K562 (cell line): Measurements from ENCODE around the gene CCDC33. TPM values are rescaled to one million over a fixed set of nuclear protein-coding genes. Genes with fewer than 3 reads are reported as not detected.

ENCODE experiments used
- ATAC-seq: fragments of 200-7000 bp; cut with Tn5 transposase; 3 replicates; pipeline ENCODE4 v1.9.1; 2020; ENCODE audit warnings: moderate library complexity
- BruUV-seq: library from RNA; stranded (reverse); fragments of 400-500 nt; replicated peaks from 2 replicates; lab custom pipeline; 2021; lab: Mats Ljungman, UMichigan
- CTCF ChIA-PET: fragments of 300-600 bp; formaldehyde crosslinking; extraction: SDS; loops from one replicate; lab custom pipeline; 2021; ENCODE audit warnings: low intra/inter-chr PET ratio; lab: Yijun Ruan, JAX
- POLR2A ChIA-PET: fragments of 300-600, 350-650 bp; sonication (Branson Sonifier 250); formaldehyde crosslinking; extraction: SDS; loops from one replicate; lab custom pipeline; 2021; ENCODE audit warnings: antibody characterized with exemption, inconsistent platforms; lab: Yijun Ruan, JAX
- DNase-seq, 4 experiments: peaks; one replicate each; pipeline versions ENCODE4 v3.0.0 to v3.0.0-alpha.2; 2011 to 2018; ENCODE audit warnings: low spot score in 3 of 4, mixed read lengths in 3 of 4; ENCODE audit errors: extremely low read depth in 1 of 4
- FAIRE-seq: peaks from 2 replicates; lab custom pipeline; 2011; peaks lifted over from hg19 to GRCh38; lab: Jason Lieb, UNC
- H2AFZ ChIP-seq: 2 replicates; pipeline ENCODE4 v1.6.0; 2011; ENCODE audit warnings: low read depth, low read length, control low read depth, inconsistent platforms
- H3K27ac ChIP-seq: fragments of 200-600 bp; 3 replicates; pipeline ENCODE4 v1.8.0; 2011; ENCODE audit warnings: low read depth, mild to moderate bottlenecking, control low read depth, inconsistent platforms, low read length, moderate library complexity, mixed read lengths; ENCODE audit errors: extremely low read depth
- H3K27me3 ChIP-seq, 2 experiments: fragments of 300-600 bp in 1 of 2; 2 replicates in 1 of 2; 3 replicates in 1 of 2; pipeline versions ENCODE4 v1.6.0 to v1.8.0; 2011; ENCODE audit warnings: inconsistent platforms in 2 of 2, low read length in 2 of 2, mild to moderate bottlenecking in 1 of 2, mixed read lengths in 1 of 2, moderate library complexity in 1 of 2; ENCODE audit not compliant: control insufficient read depth in 2 of 2, insufficient read depth in 2 of 2
- H3K36me3 ChIP-seq: fragments of 300-600 bp; 3 replicates; pipeline ENCODE4 v1.8.0; 2011; ENCODE audit warnings: mild to moderate bottlenecking, low read length, inconsistent platforms; ENCODE audit not compliant: control insufficient read depth, insufficient read depth
- H3K4me1 ChIP-seq, 2 experiments: fragments of 200-600 bp in 1 of 2; replicated peaks in 1 of 2; 2 replicates in 1 of 2; 3 replicates in 1 of 2; pipeline versions ENCODE4 v1.5.1 to v1.8.0; 2011; ENCODE audit warnings: inconsistent platforms in 2 of 2, low read length in 2 of 2, mild to moderate bottlenecking in 1 of 2, mixed read lengths in 1 of 2, moderate library complexity in 1 of 2; ENCODE audit not compliant: control insufficient read depth in 2 of 2, insufficient read depth in 2 of 2
- H3K4me2 ChIP-seq: 2 replicates; pipeline ENCODE4 v1.6.1; 2011; ENCODE audit warnings: low read length, control low read depth, inconsistent platforms, mixed read lengths; ENCODE audit not compliant: insufficient read depth
- H3K4me3 ChIP-seq: fragments of 200-600 bp; sonication (generic), shearing (Covaris generic); 2 replicates; pipeline ENCODE4 v1.5.1; 2016; ENCODE audit warnings: control low read depth, inconsistent platforms
- H3K79me2 ChIP-seq: fragments of 200-600 bp; 3 replicates; pipeline ENCODE4 v1.8.0; 2011; ENCODE audit warnings: low read length, inconsistent platforms; ENCODE audit not compliant: control insufficient read depth, insufficient read depth
- H3K9ac ChIP-seq, 2 experiments: 2 replicates each; pipeline versions ENCODE4 v1.6.0 to v1.6.1; 2011; ENCODE audit warnings: low read depth in 2 of 2, low read length in 2 of 2, control low read depth in 1 of 2, inconsistent platforms in 1 of 2, mild to moderate bottlenecking in 1 of 2, mixed read lengths in 1 of 2; ENCODE audit not compliant: insufficient read depth in 1 of 2
- H3K9me1 ChIP-seq: one replicate; pipeline ENCODE4 v1.6.0; 2011; ENCODE audit warnings: inconsistent platforms, mild to moderate bottlenecking, low read length, moderate library complexity; ENCODE audit not compliant: control insufficient read depth, insufficient read depth
- H3K9me3 ChIP-seq: replicated peaks from 2 replicates; pipeline ENCODE4 v1.5.1; 2011; ENCODE audit warnings: low read depth, low read length, inconsistent platforms; ENCODE audit not compliant: control insufficient read depth, insufficient read depth
- H4K20me1 ChIP-seq: replicated peaks from 2 replicates; pipeline ENCODE4 v1.6.1; 2011; ENCODE audit warnings: low read length, inconsistent platforms, mixed read lengths; ENCODE audit not compliant: control insufficient read depth, insufficient read depth
- TAF9B ChIP-seq: fragments of 450-650 bp; IDR thresholded peaks from 2 replicates; pipeline ENCODE4 v1.6.1; 2018; ENCODE audit warnings: mild to moderate bottlenecking; ENCODE audit not compliant: partially characterized antibody
- XRCC5 ChIP-seq: fragments of 200-400 bp; formaldehyde crosslinking; IDR thresholded peaks from 2 replicates; pipeline ENCODE4 v1.6.1; 2017; ENCODE audit warnings: low read depth, mild to moderate bottlenecking, low read length
- ZKSCAN3 ChIP-seq: fragments of 250-450 bp; sonication (Bioruptor Pico); IDR thresholded peaks from 2 replicates; pipeline ENCODE4 v1.4.0; 2020
- WGBS: fragments of 100-300 bp; shearing (Covaris generic); methylation state at CpG from one replicate; pipeline ENCODE4 v1.1.6; 2016; ENCODE audit warnings: low coverage, mixed read lengths; ENCODE audit not compliant: insufficient coverage; ENCODE audit errors: missing lambda C conversion rate; 5-methylcytosine and 5-hydroxymethylcytosine counted together
- in situ Hi-C: fragments of 300-500 bp; cut with MboI; formaldehyde crosslinking; loops from 4 replicates; pipeline ENCODE4 v1.15.0; 2018; ENCODE audit warnings: inconsistent platforms, mixed read lengths
- intact Hi-C: fragments of 100-400 bp; cut with micrococcal nuclease; formaldehyde crosslinking; loops from 2 replicates; pipeline ENCODE4 v1.14.2; 2022
- polyA plus RNA-seq, 8 experiments: library from polyadenylated mRNA; depleted of rRNA in 4 of 8; stranded (reverse) in 5 of 8; unstranded in 3 of 8; fragments of >200 nt; fragmentation: Nextera tagmentation in 2 of 8; fragmentation: Illumina TruSeq in 1 of 8; extraction: Ambion mirVana in 2 of 8; extraction: Trizol in 1 of 8; gene quantifications; 2 replicates each; pipeline versions ENCODE4 v1.2.1 to v1.2.3, GENCODE V29; 2011 to 2014; ENCODE audit warnings: inconsistent platforms in 1 of 8, missing spikeins in 1 of 8
- total RNA-seq, 7 experiments: library from RNA; depleted of rRNA in 6 of 7; stranded (reverse); fragments of >200 nt in 6 of 7; fragmentation: Illumina TruSeq in 2 of 7; extraction: Trizol in 2 of 7; gene quantifications; 2 replicates each; pipeline versions ENCODE4 v1.2.1 to v1.2.3, GENCODE V29; 2011 to 2021; ENCODE audit warnings: low replicate concordance in 1 of 7
- TF ChIP-seq, protein P1 (sequence below), 2 experiments: fragments of 150-350 bp in 1 of 2; IDR thresholded peaks; 2 replicates each; pipeline ENCODE4 v1.6.1; 2012 to 2016; ENCODE audit warnings: low read depth in 2 of 2, low read length in 2 of 2, mild to moderate bottlenecking in 1 of 2, moderate library complexity in 1 of 2

Gene CCDC33
- total and polyA plus RNA-seq, 9 of the 15 experiments (the other 6 are each of a cell fraction or from before 2014, with no cell fraction given), result 0.08 to 1.1 (median 0.15) TPM; not detected in 4

DNA sequence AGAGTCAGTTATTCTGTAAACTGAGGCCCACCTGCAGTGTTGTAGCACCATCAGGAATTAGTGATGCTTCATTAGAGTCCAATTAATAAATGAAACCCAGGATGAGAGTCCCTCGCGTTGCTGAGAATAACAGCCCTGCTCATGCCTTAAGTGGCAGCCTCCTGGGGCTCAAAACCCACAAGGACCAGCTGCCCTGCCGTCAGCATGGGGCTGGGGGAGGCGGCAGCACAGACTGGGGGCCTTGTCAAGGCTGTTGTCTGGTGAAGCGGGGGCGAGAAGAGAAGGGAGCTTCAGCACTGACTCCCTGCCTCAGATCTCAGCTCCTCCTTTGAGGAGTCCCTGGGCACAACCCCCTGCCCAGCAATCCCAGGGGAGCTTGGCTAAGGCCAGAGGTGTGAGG, 21.0 kb downstream of the CCDC33 start:
- intact Hi-C loops (no loop called here), in situ Hi-C loops (no loop called here)
- Histone ChIP-seq H3K4me3 (no peak overlapping the region), H3K27me3 (peaks cover 0 to 47% of the 10 kb centered on the region in 2 experiments; a peak in 3 of 5 replicates), H4K20me1 (peaks cover 12% of the 10 kb centered on the region), H3K9me1 (no peaks in the 10 kb centered on the region), H3K27ac (no peak overlapping the region), H3K79me2 (no peaks in the 10 kb centered on the region), H3K36me3 (no peaks in the 10 kb centered on the region), H3K9ac (no peak overlapping the region), H3K9me3 (no peaks in the 10 kb centered on the region), H3K4me2 (no peak overlapping the region), H3K4me1 (no peaks in the 10 kb centered on the region), H2AFZ (no peak overlapping the region)
- no peak for FAIRE-seq
- BruUV-seq, result no TSS peak
- no peak for ATAC-seq
- WGBS, result 0% methylated on average over 6 of the region's 6 CpGs
- TF ChIP-seq XRCC5 (no peak), ZKSCAN3 (CRISPR knock-in tag) (no peak), TAF9B (no peak)
- TF ChIP-seq, protein P1, sequence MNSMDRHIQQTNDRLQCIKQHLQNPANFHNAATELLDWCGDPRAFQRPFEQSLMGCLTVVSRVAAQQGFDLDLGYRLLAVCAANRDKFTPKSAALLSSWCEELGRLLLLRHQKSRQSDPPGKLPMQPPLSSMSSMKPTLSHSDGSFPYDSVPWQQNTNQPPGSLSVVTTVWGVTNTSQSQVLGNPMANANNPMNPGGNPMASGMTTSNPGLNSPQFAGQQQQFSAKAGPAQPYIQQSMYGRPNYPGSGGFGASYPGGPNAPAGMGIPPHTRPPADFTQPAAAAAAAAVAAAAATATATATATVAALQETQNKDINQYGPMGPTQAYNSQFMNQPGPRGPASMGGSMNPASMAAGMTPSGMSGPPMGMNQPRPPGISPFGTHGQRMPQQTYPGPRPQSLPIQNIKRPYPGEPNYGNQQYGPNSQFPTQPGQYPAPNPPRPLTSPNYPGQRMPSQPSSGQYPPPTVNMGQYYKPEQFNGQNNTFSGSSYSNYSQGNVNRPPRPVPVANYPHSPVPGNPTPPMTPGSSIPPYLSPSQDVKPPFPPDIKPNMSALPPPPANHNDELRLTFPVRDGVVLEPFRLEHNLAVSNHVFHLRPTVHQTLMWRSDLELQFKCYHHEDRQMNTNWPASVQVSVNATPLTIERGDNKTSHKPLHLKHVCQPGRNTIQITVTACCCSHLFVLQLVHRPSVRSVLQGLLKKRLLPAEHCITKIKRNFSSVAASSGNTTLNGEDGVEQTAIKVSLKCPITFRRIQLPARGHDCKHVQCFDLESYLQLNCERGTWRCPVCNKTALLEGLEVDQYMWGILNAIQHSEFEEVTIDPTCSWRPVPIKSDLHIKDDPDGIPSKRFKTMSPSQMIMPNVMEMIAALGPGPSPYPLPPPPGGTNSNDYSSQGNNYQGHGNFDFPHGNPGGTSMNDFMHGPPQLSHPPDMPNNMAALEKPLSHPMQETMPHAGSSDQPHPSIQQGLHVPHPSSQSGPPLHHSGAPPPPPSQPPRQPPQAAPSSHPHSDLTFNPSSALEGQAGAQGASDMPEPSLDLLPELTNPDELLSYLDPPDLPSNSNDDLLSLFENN (IDR thresholded peaks at IDR 0.05; ENCODE audit: low read depth in 2 of 2, low read length in 2 of 2), result no peak
- ChIA-PET POLR2A (no interaction called here), CTCF (no interaction called here)
- DNase-seq, result no peak
